HepG2 (cell line): ENCODE data around the gene ALDOA. TPM values are rescaled to one million over a fixed set of nuclear protein-coding genes. Genes with fewer than 3 reads are reported as not detected.

Experiments
- FOXK1 ChIP-seq: sonication (generic); formaldehyde crosslinking; IDR thresholded peaks from 2 replicates; pipeline ENCODE4 v1.4.0; 2020; ENCODE audit warnings: low read depth, missing genetic modification reagents, borderline replicate concordance
- FOXM1 ChIP-seq: sonication (generic); formaldehyde crosslinking; IDR thresholded peaks from 2 replicates; pipeline ENCODE4 v1.5.0; 2020; ENCODE audit warnings: missing genetic modification reagents
- GATAD1 ChIP-seq: IDR thresholded peaks from 2 replicates; pipeline ENCODE4 v1.6.1; 2016; ENCODE audit warnings: missing genetic modification reagents, missing compliant biosample characterization
- HMGXB3 ChIP-seq: sonication (generic); formaldehyde crosslinking; IDR thresholded peaks from 2 replicates; pipeline ENCODE4 v1.4.0; 2020; ENCODE audit warnings: missing genetic modification reagents, borderline replicate concordance
- KDM5A ChIP-seq: fragments of 200-600 bp; sonication (generic); IDR thresholded peaks from 2 replicates; pipeline ENCODE4 v1.7.0; 2018; ENCODE audit warnings: antibody characterized with exemption, mild to moderate bottlenecking, low read length, borderline replicate concordance
- MATR3 ChIP-seq: sonication (generic); formaldehyde crosslinking; IDR thresholded peaks from 2 replicates; pipeline ENCODE4 v1.4.0; 2020; ENCODE audit warnings: missing genetic modification reagents
- NFE2 ChIP-seq: sonication (generic); formaldehyde crosslinking; IDR thresholded peaks from 2 replicates; pipeline ENCODE4 v1.4.0; 2020; ENCODE audit warnings: missing genetic modification reagents
- NKX3-1 ChIP-seq: sonication (generic); formaldehyde crosslinking; IDR thresholded peaks from 2 replicates; pipeline ENCODE4 v1.5.0; 2020; ENCODE audit warnings: missing genetic modification reagents
- NR0B2 ChIP-seq: sonication (generic); formaldehyde crosslinking; IDR thresholded peaks from 2 replicates; pipeline ENCODE4 v1.4.0; 2020; ENCODE audit warnings: mild to moderate bottlenecking, missing genetic modification reagents
- PAXIP1 ChIP-seq: sonication (generic); formaldehyde crosslinking; conservative IDR thresholded peaks from 2 replicates; pipeline ENCODE4 v1.4.0; 2020; ENCODE audit warnings: mild to moderate bottlenecking, missing genetic modification reagents, moderate library complexity
- RBM39 ChIP-seq: fragments of 200-400 bp; formaldehyde crosslinking; IDR thresholded peaks from one replicate; pipeline ENCODE4 v1.6.1; 2018; ENCODE audit warnings: antibody characterized with exemption, mild to moderate bottlenecking, low read depth, low read length; ENCODE audit not compliant: poor library complexity, severe bottlenecking
- REL ChIP-seq: sonication (generic); formaldehyde crosslinking; conservative IDR thresholded peaks from 2 replicates; pipeline ENCODE4 v1.8.0; 2022; ENCODE audit warnings: mild to moderate bottlenecking, missing genetic modification reagents, moderate library complexity
- SIN3B ChIP-seq: fragments of 150-350 bp; IDR thresholded peaks from 2 replicates; pipeline ENCODE4 v1.6.1; 2014; ENCODE audit warnings: low read length
- TAF15 ChIP-seq: fragments of 200-400 bp; formaldehyde crosslinking; IDR thresholded peaks from one replicate; pipeline ENCODE4 v1.6.1; 2018; ENCODE audit warnings: mild to moderate bottlenecking, low read depth, low read length; ENCODE audit not compliant: poor library complexity, severe bottlenecking
- ZFP91 ChIP-seq: sonication (generic); formaldehyde crosslinking; IDR thresholded peaks from 2 replicates; pipeline ENCODE4 v1.9.0; 2022; ENCODE audit warnings: missing genetic modification reagents, mild to moderate bottlenecking, borderline replicate concordance
- ZNF317 ChIP-seq: sonication (generic); formaldehyde crosslinking; IDR thresholded peaks from 2 replicates; pipeline ENCODE4 v1.5.0; 2020; ENCODE audit warnings: mild to moderate bottlenecking, missing genetic modification reagents
- polyA plus RNA-seq, 8 experiments: library from polyadenylated mRNA; depleted of rRNA in 3 of 8; stranded (reverse) in 7 of 8; unstranded in 1 of 8; fragments of >200 nt; fragmentation: Illumina TruSeq in 4 of 8; extraction: Trizol in 4 of 8; gene quantifications; 2 replicates each; pipeline versions ENCODE4 v1.2.1 to v1.2.3, GENCODE V29; 2011 to 2016; ENCODE audit warnings: low read depth in 4 of 8, missing spikeins in 1 of 8, mixed read lengths in 1 of 8; ENCODE audit not compliant: insufficient read depth in 1 of 8
- total RNA-seq, 5 experiments: library from RNA; depleted of rRNA; stranded (reverse); fragments of >200 nt; fragmentation: Illumina TruSeq; extraction: Trizol; gene quantifications; 2 replicates each; pipeline ENCODE4 v1.2.3, GENCODE V29; 2016; ENCODE audit warnings: low read depth in 1 of 5

ALDOA gene
- total and polyA plus RNA-seq, 2 of the 13 experiments (the other 11 are each of a cell fraction or from before 2014, with no cell fraction given): 925 to 1,884 TPM

GRCh38 chr16:30091474-30092372 is 26.2 kb downstream of the ALDOA start, which contains the start of gene TBX6 (continued):
- TF ChIP-seq NR0B2 (CRISPR knock-in tag) (no peak), REL (0 out of 2 replicates have a peak, but pooled peaks have one; percentile 34), NFE2 (CRISPR knock-in tag) (no peak), SIN3B (no peak; the same call in 1 of the 2 replicates), TAF15 (no peak), MATR3 (CRISPR knock-in tag) (no peak), FOXK1 (CRISPR knock-in tag) (peak; percentile 73; the same call in 1 of the 2 replicates), KDM5A (0 out of 2 replicates have a peak, but pooled peaks have one; percentile 27), ZNF317 (CRISPR knock-in tag) (no peak), FOXM1 (CRISPR knock-in tag) (no peak), PAXIP1 (CRISPR knock-in tag) (no peak), GATAD1 (CRISPR knock-in tag) (peak; percentile 83), NKX3-1 (CRISPR knock-in tag) (peak; percentile 85; the same call in 1 of the 2 replicates), RBM39 (peak; percentile 32), HMGXB3 (CRISPR knock-in tag) (peak; percentile 76; the same call in 1 of the 2 replicates), ZFP91 (peak; percentile 96; the same call in 1 of the 2 replicates)
